GM12873 (cell line): ENCODE results near the gene OR2A12.

Experiments used
- TF ChIP-seq, protein P1 (sequence below): IDR thresholded peaks from 2 replicates; pipeline ENCODE4 v1.5.1; 2012; ENCODE audit warnings: low read depth, mild to moderate bottlenecking, moderate library complexity, low read length, control low read depth; ENCODE audit not compliant: insufficient read depth; ENCODE audit errors: missing control alignments

Gene OR2A12

DNA sequence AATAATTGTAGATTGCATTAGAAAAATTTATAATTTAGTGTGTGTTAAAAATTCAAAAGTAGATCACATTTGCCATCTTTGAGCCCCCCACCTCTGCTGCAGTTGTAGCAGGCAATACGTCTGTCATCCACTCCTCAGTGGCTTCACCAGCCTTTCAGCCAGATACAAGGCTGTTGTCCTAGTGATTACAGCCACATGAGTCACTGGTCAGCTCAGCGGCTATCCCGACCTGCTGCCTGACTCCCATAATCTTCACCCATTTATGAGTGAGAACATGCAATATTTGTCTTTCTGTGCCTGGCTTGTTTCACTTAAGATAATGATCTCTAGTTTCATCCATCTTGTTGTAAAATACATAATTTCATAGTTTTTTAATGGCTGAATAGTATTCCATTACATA is 28.1 kb upstream of the OR2A12 start:
- TF ChIP-seq, protein P1, sequence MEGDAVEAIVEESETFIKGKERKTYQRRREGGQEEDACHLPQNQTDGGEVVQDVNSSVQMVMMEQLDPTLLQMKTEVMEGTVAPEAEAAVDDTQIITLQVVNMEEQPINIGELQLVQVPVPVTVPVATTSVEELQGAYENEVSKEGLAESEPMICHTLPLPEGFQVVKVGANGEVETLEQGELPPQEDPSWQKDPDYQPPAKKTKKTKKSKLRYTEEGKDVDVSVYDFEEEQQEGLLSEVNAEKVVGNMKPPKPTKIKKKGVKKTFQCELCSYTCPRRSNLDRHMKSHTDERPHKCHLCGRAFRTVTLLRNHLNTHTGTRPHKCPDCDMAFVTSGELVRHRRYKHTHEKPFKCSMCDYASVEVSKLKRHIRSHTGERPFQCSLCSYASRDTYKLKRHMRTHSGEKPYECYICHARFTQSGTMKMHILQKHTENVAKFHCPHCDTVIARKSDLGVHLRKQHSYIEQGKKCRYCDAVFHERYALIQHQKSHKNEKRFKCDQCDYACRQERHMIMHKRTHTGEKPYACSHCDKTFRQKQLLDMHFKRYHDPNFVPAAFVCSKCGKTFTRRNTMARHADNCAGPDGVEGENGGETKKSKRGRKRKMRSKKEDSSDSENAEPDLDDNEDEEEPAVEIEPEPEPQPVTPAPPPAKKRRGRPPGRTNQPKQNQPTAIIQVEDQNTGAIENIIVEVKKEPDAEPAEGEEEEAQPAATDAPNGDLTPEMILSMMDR: no peak

DNA sequence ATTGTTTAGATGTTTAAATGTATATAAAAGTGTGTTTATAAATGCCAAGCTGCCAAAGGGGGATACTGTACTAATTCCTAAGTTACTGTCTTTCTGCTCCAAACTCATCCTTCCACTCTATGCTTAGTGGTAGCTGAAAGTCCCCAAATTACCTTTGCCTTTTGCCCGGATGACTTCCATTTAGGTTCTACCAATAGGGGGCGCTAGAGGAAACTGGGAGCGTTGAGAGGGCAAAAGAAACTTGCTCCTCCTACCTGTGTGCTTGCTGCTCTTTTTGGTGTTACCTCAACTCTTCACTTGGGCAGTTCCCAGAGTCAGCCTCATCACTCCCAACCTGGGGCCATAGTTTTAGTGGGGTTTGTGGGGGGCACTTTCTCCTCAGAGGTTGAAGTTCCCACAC is 22.4 kb upstream of the OR2A12 start:
- TF ChIP-seq, protein P1: peak; percentile 63

DNA sequence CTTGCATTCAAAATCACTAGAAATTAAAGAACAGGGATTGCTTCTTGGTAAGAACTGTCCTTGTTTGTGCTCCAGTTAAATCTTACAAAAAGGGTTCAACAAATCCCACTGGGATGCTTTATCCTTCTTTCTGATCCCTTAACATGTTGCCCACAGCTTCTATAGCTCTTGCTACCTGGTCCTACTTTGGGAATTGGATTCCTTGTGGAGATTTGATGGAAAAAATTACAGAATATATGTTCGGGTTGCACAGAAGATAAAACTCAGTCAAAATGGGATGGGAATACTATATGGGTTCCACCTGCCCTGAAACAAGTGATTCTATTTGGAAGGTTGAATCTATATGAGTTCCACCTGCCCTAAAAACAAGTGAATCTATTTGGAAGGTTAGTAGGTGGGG is 16.6 kb upstream of the OR2A12 start, which contains the start of gene OR2A25:
Gene OR2A25, plus strand, starts transcription at position 301 of the 400 bp plus-strand sequence. CDS start 4,409 bp downstream, outside the sequence.
- TF ChIP-seq, protein P1: no peak

- TF ChIP-seq, protein P1: no peak
Observed at GRCh38 chr7:144069953-144070352, 16.1 kb upstream of the OR2A12 start.

GRCh38 chr7:144074374-144074773 is 11.7 kb upstream of the OR2A12 start:
- TF ChIP-seq, protein P1: no peak

DNA sequence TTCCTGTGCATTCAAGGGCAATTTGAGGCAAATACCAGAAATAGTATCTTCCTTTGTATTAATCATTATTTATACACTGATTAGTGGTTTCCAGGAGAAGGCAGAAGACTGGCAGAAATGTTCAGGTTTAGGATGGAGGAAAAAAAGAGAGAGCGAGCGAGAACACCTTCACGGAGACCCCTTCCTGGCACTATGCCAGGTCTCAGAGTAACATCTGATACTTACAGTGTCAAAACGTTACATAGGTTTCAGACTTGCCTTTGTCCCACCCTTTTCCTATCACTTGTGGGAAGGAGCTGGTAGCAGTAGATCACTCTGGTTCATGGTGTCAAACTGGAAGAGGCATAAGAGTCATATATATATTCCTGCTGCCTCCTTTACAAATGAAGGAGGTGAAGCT is 652 bp downstream of the OR2A12 start:
- TF ChIP-seq, protein P1: no peak

- TF ChIP-seq, protein P1: no peak
Observed at GRCh38 chr7:144087230-144087629, 1.2 kb downstream of the OR2A12 start.
